NCI-H69 (cell line): ENCODE data around the gene EIF4EBP3.

ENCODE experiments used
- DNase-seq: peaks from one replicate; lab custom pipeline; 2025; lab: John Stamatoyannopoulos, UW

The EIF4EBP3 gene

DNA sequence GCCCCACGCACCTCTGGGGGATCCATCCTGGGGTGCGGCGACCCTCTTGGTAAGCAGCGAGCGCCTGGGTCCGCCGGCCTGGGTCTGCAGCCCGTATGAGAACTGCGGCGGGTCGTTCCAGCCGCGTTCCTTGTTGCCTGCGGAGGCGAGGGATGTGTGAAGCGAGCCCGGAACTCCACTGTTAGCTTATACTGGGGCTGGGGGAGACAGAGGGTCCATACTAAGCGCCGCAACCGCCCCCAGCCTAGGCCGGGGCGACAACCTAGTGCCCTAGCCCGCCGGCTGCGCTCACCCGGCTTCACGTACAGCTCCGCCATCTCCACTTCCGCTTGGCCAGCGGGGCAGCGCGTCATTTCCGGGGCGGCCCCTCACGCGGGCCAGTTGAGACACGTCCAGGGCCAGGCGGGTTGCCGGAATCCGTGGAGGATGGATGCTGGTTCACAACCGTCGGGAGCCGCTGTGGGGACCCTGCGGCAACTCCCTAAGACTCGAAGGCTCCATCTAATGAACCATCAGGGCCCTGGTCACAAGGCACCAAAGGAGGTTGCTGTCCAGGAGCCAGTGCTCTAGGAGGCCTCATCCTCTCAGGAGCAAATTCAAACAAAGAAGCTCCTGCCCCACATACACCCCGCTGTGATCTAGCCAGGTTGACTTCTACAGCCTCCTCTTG is 9.8 kb downstream of the EIF4EBP3 start, which contains the start of gene SRA1:
SRA1 (minus strand) TSS at position 338 of the 670 bp plus-strand sequence; CDS start at position 317, 21 bp downstream.
- peak; percentile 97 for DNase-seq

GRCh38 chr5:140557965-140558364 is 10.5 kb downstream of the EIF4EBP3 start:
- DNase-seq = no peak

DNA sequence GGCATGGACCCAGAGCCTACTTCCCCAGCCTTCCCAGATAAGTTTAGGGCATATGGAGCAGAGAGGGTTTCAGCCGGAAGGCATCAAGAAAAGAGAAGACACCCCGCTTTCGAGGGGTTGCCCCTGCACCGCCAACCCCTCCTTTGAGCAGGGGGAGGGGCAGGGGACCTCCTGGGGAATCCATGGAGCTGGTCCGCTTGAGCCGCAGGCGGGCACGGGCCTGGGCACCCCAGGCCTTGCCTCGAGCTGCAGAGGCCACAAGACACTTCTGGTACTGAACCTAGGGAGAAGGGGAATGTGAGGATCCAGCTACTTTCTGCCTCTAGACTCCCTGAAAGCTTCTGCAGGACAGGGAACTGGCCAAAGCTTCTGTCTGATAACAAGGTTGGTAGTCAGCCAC is 11.1 kb downstream of the EIF4EBP3 start:
- DNase-seq = no peak

- no peak for DNase-seq
These were observed 12.8 kb downstream of the EIF4EBP3 start for GRCh38 chr5:140560227-140560626.

DNA sequence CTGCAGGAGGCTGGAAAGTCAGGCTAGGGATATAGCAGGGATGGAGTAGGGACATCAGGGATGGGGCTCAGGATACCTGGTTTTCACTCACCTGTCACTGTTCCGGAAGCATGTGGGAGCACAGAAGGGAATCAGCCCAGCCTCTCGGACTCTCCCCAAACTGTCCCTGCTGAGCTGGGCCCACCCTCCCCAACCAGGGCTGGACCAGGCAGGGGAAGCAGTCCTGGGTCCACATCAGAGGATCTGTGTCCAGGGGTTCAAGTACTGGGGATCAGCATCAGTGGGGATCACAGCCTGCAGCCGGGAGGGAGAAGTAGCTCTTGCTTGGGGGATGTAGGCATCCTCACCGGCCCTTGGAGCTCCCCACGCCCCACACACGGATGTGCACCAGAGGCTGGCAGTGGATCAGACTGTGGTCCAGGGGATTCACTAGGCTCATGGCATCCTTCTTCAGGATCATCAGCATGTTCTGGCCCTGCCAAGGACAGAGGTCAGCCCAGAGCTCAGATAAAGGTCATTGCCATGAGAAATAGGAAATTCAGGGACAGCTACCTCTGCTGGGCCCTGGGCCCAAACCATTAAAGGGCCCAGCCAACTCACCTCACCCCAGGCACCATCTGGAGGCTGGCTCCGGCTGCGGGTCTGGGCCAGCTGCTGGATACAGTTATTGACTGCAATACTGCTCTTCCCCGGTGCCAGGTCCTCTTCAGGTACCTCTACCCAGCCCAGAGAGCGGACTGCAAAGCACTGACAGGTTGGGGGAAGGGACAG is 14.5 kb downstream of the EIF4EBP3 start:
- no peak for DNase-seq

- peak; percentile 45 for DNase-seq
These were observed 16.1 kb downstream of the EIF4EBP3 start for GRCh38 chr5:140563596-140563995.

DNA sequence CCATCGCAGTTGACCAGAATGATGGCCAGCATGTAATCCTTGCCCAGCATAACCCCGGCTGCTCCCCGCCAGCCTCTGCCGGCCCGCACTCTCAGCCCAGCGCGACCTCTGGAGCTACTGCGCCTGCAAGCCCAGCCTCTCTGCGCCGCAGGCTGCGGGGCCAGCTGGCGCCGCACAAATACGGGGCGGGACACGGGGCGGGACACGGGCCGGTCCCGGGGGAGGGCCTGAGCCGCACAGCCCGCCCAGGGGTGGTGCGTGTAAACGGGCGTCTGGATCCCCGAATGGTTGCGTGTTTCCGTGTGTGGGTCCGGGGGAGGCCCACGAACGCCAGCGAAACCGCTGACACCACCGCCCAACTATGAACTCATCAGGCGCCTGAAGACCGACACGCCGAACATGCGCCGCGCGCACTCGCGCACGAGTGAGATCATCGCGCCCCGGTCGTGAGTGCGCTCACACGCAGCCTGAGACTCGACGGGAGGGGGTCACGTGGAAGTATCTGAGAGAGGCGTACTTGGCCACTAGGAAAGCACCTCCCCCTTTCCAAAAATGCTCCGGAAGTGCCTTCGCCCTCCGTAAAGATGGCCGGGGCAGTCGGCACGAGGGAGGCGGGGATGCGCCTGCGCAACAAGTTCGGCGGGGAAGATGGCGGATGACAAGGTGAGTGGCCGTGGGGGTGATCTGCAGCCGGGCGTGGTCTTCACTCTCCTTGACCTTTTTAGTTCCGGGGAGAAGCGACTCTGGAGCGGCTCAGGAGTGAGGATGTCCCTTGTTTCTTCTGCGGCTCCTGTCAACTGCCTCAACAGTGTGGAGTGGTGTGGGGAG is 16.9 kb downstream of the EIF4EBP3 start, which contains the start of the genes APBB3 and SLC35A4:
APBB3 (minus strand) TSS at position 403 of the 828 bp plus-strand sequence; CDS start at position 50, 353 bp downstream.
SLC35A4 (plus strand) TSS at position 633 of the 828 bp plus-strand sequence. CDS start 2,342 bp downstream, outside the sequence.
- DNase-seq = peak; percentile 99

DNA sequence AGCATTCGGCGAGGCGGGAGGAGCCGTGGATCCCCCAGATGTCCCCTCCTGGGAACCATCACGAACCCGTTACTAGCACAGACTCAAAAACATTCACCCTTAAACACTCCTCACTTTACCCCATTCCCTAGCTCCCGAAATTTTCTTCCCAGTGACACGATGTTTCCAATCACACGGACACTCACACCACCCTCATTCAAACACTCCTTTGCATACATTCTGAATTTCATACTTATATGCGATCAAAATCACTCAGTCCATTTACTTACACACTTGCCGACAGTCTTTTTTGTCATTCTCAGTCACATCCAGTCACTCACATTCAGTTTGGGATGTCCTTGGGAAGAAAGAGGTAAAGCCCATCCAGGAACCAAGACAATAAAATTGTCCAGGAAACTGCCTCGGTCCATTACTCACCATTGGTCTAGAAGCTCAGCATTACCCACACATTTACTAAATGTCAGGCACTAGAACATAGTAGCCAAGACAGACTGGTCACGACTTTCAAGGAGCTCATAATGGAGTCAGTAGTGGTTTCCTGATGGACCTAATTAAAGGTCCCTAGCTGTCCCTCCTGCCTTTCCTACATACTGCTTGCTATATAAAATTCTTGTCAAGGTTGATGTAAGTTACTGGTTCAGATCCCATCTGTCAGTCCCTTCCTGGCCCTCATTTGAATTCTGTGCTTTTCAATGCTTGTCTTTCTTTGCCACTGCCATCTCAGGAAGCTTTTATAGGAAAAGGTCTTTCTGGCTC is 17.7 kb downstream of the EIF4EBP3 start:
- peak; percentile 25 for DNase-seq

- no peak for DNase-seq
These were observed 18.3 kb downstream of the EIF4EBP3 start for GRCh38 chr5:140565780-140566095.

GRCh38 chr5:140566665-140567064 is 19.2 kb downstream of the EIF4EBP3 start:
- DNase-seq = no peak

GRCh38 chr5:140567136-140567818 is 19.8 kb downstream of the EIF4EBP3 start:
- DNase-seq = no peak

GRCh38 chr5:140567871-140568270 is 20.4 kb downstream of the EIF4EBP3 start:
- DNase-seq = no peak

DNA sequence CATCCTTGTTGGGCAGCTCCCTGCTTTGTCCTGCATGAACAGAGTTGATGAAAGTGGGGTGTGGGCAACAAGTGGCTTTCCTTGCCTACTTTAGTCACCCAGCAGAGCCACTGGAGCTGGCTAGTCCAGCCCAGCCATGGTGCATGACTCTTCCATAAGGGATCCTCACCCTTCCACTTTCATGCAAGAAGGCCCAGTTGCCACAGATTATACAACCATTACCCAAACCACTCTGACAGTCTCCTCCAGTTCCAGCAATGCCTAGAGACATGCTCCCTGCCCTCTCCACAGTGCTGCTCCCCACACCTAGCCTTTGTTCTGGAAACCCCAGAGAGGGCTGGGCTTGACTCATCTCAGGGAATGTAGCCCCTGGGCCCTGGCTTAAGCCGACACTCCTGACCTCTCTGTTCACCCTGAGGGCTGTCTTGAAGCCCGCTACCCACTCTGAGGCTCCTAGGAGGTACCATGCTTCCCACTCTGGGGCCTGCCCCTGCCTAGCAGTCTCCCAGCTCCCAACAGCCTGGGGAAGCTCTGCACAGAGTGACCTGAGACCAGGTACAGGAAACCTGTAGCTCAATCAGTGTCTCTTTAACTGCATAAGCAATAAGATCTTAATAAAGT is 21.1 kb downstream of the EIF4EBP3 start:
- no peak for DNase-seq

DNA sequence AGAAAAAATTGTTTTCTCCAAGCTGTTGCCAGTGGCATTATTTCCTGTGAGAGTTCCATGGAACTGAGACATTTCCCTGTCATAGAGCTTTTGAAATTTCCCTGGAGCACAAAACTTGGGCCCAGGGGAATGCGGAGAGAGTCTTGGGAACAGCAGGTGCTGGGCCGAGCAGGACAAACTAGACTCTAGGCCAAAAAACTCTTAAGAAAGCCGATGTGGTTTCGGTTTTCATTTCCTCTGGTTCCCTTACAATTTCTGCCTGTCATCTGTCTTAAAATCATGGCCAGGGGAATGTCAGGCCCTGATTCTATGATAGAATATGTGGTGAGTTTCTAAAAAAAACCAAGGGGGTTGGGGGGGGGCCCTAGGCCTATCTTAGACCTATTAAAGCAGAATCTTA is 21.7 kb downstream of the EIF4EBP3 start:
- no peak for DNase-seq

GRCh38 chr5:140570058-140570457 is 22.6 kb downstream of the EIF4EBP3 start:
- DNase-seq = no peak

GRCh38 chr5:140570488-140570887 is 23.0 kb downstream of the EIF4EBP3 start:
- DNase-seq = no peak

- no peak for DNase-seq
These were observed 23.6 kb downstream of the EIF4EBP3 start for GRCh38 chr5:140571105-140571504.

DNA sequence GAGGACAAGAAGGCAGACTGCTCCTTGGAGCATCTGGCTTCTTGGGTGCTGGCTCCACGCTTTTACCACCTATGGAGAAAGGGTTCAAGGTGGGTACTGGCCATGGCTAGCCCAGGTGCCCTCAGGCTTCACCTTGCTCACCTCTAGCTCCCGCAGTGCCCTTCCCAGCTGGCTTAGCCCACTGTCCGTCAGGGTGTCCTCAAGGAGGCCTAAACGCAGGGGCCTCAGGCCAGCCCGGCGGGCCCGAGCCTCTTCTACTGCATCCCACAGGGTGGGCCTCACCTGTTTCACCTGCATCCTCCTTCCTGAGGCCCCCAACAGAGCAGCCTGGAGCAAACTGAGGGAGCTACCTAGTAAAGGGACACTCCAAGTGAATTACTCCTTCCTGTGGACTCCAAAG is 26.2 kb downstream of the EIF4EBP3 start:
- no peak for DNase-seq

DNA sequence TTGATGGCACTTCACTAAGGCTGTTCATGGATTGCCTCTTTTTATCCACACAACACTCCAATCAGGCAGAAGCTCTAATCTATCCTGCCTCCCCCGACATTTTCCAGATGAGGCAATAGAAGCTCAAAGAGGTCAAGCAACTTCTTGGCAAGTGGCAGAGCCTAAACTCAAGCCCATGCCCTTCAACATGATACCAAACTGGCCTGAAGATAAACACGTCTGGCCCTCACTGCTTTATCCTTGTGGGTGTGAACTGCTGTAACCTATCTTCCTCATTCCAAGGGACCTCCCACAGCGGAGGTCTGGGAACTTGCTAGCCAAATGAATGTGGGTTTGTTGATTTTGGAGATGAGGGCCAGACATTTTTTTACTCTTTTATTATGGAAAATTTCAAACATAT is 26.7 kb downstream of the EIF4EBP3 start:
- no peak for DNase-seq

- DNase-seq = peak; percentile 21
These were observed 27.8 kb downstream of the EIF4EBP3 start for GRCh38 chr5:140575309-140575708.

- no peak for DNase-seq
These were observed 29.3 kb downstream of the EIF4EBP3 start for GRCh38 chr5:140576776-140577201.
